CD14-positive monocyte (primary cell): Measurements from ENCODE around the gene LDLRAP1. TPM values are rescaled to one million over a fixed set of nuclear protein-coding genes. Genes with fewer than 3 reads are reported as not detected.

Experiments used
- DNase-seq, 3 donors: peaks; one replicate each; pipeline ENCODE4 v3.0.0-alpha.2; 2011 to 2022
- H2AFZ ChIP-seq: 2 replicates; pipeline ENCODE4 v1.6.0; 2012; ENCODE audit warnings: mild to moderate bottlenecking, low read depth, low read length, inconsistent platforms; ENCODE audit not compliant: insufficient read depth, poor library complexity, severe bottlenecking
- H3K27ac ChIP-seq, 2 donors: 1 replicate in 1 of 2; 2 replicates in 1 of 2; pipeline ENCODE4 v1.5.1; 2012 to 2013; ENCODE audit warnings: low read length in 2 of 2, control low read depth in 1 of 2, inconsistent platforms in 1 of 2, low read depth in 1 of 2, mild to moderate bottlenecking in 1 of 2
- H3K27me3 ChIP-seq, 2 donors: one replicate each; pipeline versions ENCODE4 v1.6.0 to v1.6.1; 2011 to 2013; ENCODE audit warnings: low read length in 2 of 2; ENCODE audit not compliant: control insufficient read depth in 2 of 2, insufficient read depth in 2 of 2
- H3K36me3 ChIP-seq, 2 donors: replicated peaks in 1 of 2; 1 replicate in 1 of 2; 2 replicates in 1 of 2; pipeline versions ENCODE4 v1.5.1 to v1.6.1; 2012 to 2013; ENCODE audit warnings: low read length in 2 of 2, control low read depth in 1 of 2, inconsistent platforms in 1 of 2, mild to moderate bottlenecking in 1 of 2; ENCODE audit not compliant: insufficient read depth in 2 of 2, control insufficient read depth in 1 of 2
- H3K4me1 ChIP-seq, 2 donors: 1 replicate in 1 of 2; 2 replicates in 1 of 2; pipeline versions ENCODE4 v1.5.1 to v1.6.1; 2012 to 2013; ENCODE audit warnings: low read length in 2 of 2, control low read depth in 1 of 2, inconsistent platforms in 1 of 2, mild to moderate bottlenecking in 1 of 2, moderate library complexity in 1 of 2; ENCODE audit not compliant: insufficient read depth in 2 of 2, control insufficient read depth in 1 of 2
- H3K4me2 ChIP-seq: replicated peaks from 2 replicates; pipeline ENCODE3; 2012; ENCODE audit warnings: low read length, moderate library complexity, mild to moderate bottlenecking; ENCODE audit not compliant: poor library complexity, severe bottlenecking; ENCODE audit errors: extremely low read depth
- H3K4me3 ChIP-seq, 3 experiments: fragments of 200-600 bp in 1 of 3; sonication (generic) in 1 of 3; replicated peaks in 1 of 3; 1 replicate in 2 of 3; 2 replicates in 1 of 3; pipeline ENCODE4 v1.5.1; 2011 to 2013; ENCODE audit warnings: low read length in 3 of 3, mild to moderate bottlenecking in 3 of 3, control low read depth in 2 of 3, low read depth in 2 of 3, inconsistent platforms in 1 of 3, moderate library complexity in 1 of 3
- H3K79me2 ChIP-seq: 2 replicates; pipeline ENCODE4 v1.6.0; 2012; ENCODE audit warnings: mild to moderate bottlenecking, control low read depth, inconsistent platforms, low read length, moderate library complexity; ENCODE audit not compliant: insufficient read depth
- H3K9ac ChIP-seq: 2 replicates; pipeline ENCODE4 v1.6.0; 2017; ENCODE audit warnings: low read length, mild to moderate bottlenecking; ENCODE audit not compliant: insufficient read depth, poor library complexity, severe bottlenecking
- H3K9me3 ChIP-seq, 2 donors: replicated peaks in 1 of 2; 1 replicate in 1 of 2; 2 replicates in 1 of 2; pipeline versions ENCODE4 v1.5.1 to v1.6.1; 2012 to 2013; ENCODE audit warnings: low read length in 2 of 2, control low read depth in 1 of 2; ENCODE audit not compliant: control insufficient read depth in 1 of 2, insufficient read depth in 1 of 2
- H4K20me1 ChIP-seq: 2 replicates; pipeline ENCODE4 v1.6.0; 2012; ENCODE audit warnings: mild to moderate bottlenecking, low read length, control low read depth, moderate library complexity; ENCODE audit not compliant: insufficient read depth
- H3K27ac Mint-ChIP-seq, 7 donors: one replicate each; pipeline ENCODE4 v1.8.0; 2020; ENCODE audit warnings: mild to moderate bottlenecking in 7 of 7, mixed read lengths in 7 of 7, moderate library complexity in 6 of 7, inconsistent platforms in 2 of 7
- H3K27me3 Mint-ChIP-seq, 3 donors: one replicate each; pipeline ENCODE4 v1.8.0; 2021 to 2022; ENCODE audit warnings: low read depth in 3 of 3, mild to moderate bottlenecking in 3 of 3, mixed read lengths in 3 of 3, moderate library complexity in 3 of 3, inconsistent platforms in 1 of 3
- H3K36me3 Mint-ChIP-seq, 2 donors: one replicate each; pipeline ENCODE4 v1.8.0; 2020; ENCODE audit warnings: mixed read lengths in 2 of 2, inconsistent platforms in 1 of 2, mild to moderate bottlenecking in 1 of 2
- H3K4me1 Mint-ChIP-seq: one replicate; pipeline ENCODE4 v1.8.0; 2020; ENCODE audit warnings: mild to moderate bottlenecking, mixed read lengths
- H3K4me3 Mint-ChIP-seq, 2 donors: one replicate each; pipeline ENCODE4 v1.8.0; 2020; ENCODE audit warnings: mild to moderate bottlenecking in 2 of 2, mixed read lengths in 2 of 2, moderate library complexity in 1 of 2
- H3K9me3 Mint-ChIP-seq, 7 donors: one replicate each; pipeline ENCODE4 v1.8.0; 2020 to 2022; ENCODE audit warnings: mixed read lengths in 7 of 7, mild to moderate bottlenecking in 6 of 7, moderate library complexity in 6 of 7, inconsistent platforms in 2 of 7
- WGBS: methylation state at CpG from one replicate; pipeline ENCODE4 v1.1.5; 2013; ENCODE audit warnings: missing lambda C conversion rate; ENCODE audit not compliant: insufficient coverage; 5-methylcytosine and 5-hydroxymethylcytosine counted together
- intact Hi-C, 2 donors: fragments of 100-400 bp; cut with micrococcal nuclease; formaldehyde crosslinking; loops; one replicate each; pipeline versions ENCODE4 v1.15.0 to v1.15.1; 2023
- polyA plus RNA-seq, 3 donors: library from polyadenylated mRNA; depleted of rRNA in 1 of 3; unstranded in 2 of 3; stranded (reverse) in 1 of 3; fragments of 300-500 nt in 2 of 3; fragments of >200 nt in 1 of 3; fragmentation: Illumina TruSeq in 2 of 3; gene quantifications; 1 replicate in 2 of 3; 2 replicates in 1 of 3; pipeline ENCODE4 v1.2.3, GENCODE V29; 2012 to 2021
- TF ChIP-seq, protein P1 (sequence below): fragments of 200-600 bp; IDR thresholded peaks from one replicate; pipeline ENCODE4 v1.8.0; 2022; ENCODE audit warnings: antibody characterized with exemption, mild to moderate bottlenecking

Gene LDLRAP1
- polyA plus RNA-seq, 3 donors, result 12.8 to 18.5 (median 14.6) TPM

DNA sequence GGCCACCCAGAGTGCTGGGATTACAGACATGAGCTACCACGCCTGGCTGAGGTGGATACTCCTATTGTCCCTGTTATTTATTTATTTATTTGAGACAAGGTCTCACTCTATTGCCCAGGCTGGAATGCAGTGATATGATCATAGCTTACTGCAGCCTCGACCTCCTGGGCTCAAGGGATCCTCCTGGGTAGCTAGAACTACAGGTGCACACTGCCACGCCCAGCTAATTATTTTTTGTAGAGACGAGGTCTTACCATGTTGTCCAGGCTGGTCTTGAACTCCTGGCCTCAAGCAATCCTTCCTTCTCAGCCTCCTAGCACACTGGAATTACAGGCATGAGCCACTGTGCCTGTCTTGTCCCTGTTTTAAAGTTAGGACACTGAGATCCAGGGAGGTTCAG lies 5.2 kb downstream of the LDLRAP1 start:
- peaks cover 0 to 2% (median 0%) of the 10 kb centered on the region in 7 donors for H3K9me3 Mint-ChIP-seq

DNA sequence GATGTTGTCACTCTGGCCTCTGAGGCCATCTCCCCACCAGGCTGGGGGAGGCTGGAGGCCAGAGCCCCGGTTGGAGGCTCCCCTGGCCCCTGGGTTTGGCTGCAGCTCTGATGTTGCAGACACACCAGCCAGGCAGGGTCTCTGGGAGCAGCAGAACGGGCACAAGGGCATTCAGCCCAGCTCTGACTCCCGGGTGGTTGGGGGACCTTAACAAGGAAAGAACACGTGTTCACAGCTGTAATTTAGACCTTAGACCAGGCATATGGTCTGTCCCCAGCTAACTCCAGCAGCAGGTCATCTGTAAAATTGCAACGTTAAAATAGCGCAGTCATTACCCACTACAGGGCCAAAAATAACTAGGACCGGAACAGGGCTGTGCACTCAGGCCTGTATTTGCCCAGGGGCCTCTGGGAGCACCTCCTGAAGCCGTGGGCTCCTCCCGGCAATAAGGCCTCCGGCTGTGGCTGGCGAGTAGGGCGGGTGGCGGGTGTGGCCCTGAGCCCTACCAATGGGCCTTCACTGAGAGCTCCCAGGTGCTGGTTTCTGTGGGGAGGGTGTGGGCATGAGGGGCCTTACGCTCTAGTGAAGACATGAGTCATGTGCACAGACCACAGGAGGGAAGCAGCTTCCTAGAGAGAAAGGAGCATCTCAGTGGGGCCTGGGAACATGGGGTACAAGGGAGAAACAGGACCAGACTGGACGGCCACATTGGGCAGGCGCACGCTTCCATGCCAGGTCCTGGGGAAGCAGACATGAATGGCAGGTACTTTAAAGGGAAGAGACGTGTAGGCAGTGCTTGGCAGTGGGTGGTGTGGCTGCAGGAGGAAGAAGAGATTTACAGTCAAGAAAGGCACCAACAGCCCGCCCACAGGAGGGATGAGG lies 6.1 kb downstream of the LDLRAP1 start:
- Mint-ChIP-seq H3K36me3 (peaks cover 14 to 16% of the 10 kb centered on the region in 2 donors), H3K4me3 (peak overlapping the region; percentile 61 to 83), H3K27ac (peak overlapping the region; percentile 67 to 95 (median 91)), H3K27me3 (peaks cover 3 to 6% (median 4%) of the 10 kb centered on the region in 3 donors), H3K9me3 (peaks cover 0 to 2% (median 0%) of the 10 kb centered on the region in 7 donors), H3K4me1 (peaks cover 89% of the 10 kb centered on the region)
- Histone ChIP-seq H3K36me3 (peaks cover 0 to 5% of the 10 kb centered on the region in 2 donors), H3K4me3 (peak overlapping the region in 1 of 3 experiments; percentile 46), H3K27ac (peak overlapping the region; percentile 55 to 58), H4K20me1 (peaks cover 54% of the 10 kb centered on the region), H3K9me3 (no peaks in the 10 kb centered on the region), H3K4me2 (peak overlapping the region; percentile 55), H3K9ac (peak overlapping the region; percentile 23), H3K4me1 (peaks cover 51 to 66% of the 10 kb centered on the region in 2 donors), H3K27me3 (no peaks in the 10 kb centered on the region), H2AFZ (peak overlapping the region; percentile 60), H3K79me2 (peaks cover 57% of the 10 kb centered on the region)
- TF ChIP-seq, protein P1, sequence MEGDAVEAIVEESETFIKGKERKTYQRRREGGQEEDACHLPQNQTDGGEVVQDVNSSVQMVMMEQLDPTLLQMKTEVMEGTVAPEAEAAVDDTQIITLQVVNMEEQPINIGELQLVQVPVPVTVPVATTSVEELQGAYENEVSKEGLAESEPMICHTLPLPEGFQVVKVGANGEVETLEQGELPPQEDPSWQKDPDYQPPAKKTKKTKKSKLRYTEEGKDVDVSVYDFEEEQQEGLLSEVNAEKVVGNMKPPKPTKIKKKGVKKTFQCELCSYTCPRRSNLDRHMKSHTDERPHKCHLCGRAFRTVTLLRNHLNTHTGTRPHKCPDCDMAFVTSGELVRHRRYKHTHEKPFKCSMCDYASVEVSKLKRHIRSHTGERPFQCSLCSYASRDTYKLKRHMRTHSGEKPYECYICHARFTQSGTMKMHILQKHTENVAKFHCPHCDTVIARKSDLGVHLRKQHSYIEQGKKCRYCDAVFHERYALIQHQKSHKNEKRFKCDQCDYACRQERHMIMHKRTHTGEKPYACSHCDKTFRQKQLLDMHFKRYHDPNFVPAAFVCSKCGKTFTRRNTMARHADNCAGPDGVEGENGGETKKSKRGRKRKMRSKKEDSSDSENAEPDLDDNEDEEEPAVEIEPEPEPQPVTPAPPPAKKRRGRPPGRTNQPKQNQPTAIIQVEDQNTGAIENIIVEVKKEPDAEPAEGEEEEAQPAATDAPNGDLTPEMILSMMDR, result no peak
- 1% methylated on average over 18 of the region's 19 CpGs for WGBS
- peak; percentile 53 to 71 (median 63) for DNase-seq
- intact Hi-C loops, result loop anchor here in 1 of 2 donors (10.0 kb wide), 1 partner anchor 65 kb away; the partner anchor contains the start of gene MAN1C1

More for the DNA sequence above, 5.2 kb downstream of the LDLRAP1 start:
- intact Hi-C loops, result loop anchor here in 1 of 2 donors (10.0 kb wide), 1 partner anchor 66 kb away; the partner anchor contains the start of gene MAN1C1
- Histone ChIP-seq H2AFZ (no peak overlapping the region), H3K36me3 (no peaks in the 10 kb centered on the region), H3K9me3 (no peaks in the 10 kb centered on the region), H3K27ac (peak overlapping the region in 1 of 2 donors; percentile 58), H3K4me1 (peaks cover 55 to 68% of the 10 kb centered on the region in 2 donors), H4K20me1 (peaks cover 45% of the 10 kb centered on the region), H3K4me3 (no peak overlapping the region), H3K4me2 (no peak overlapping the region), H3K27me3 (no peaks in the 10 kb centered on the region), H3K79me2 (peaks cover 61% of the 10 kb centered on the region), H3K9ac (no peak overlapping the region)
- no peak for DNase-seq
- 67% methylated on average over 3 of the region's 4 CpGs for WGBS
- H3K27me3 Mint-ChIP-seq, result peaks cover 3 to 6% (median 5%) of the 10 kb centered on the region in 3 donors
- H3K36me3 Mint-ChIP-seq, result peaks cover 8 to 11% of the 10 kb centered on the region in 2 donors
- peaks cover 85% of the 10 kb centered on the region for H3K4me1 Mint-ChIP-seq
- TF ChIP-seq, protein P1, result no peak
- peak overlapping the region in 2 of 7 donors; percentile 25 to 46 for H3K27ac Mint-ChIP-seq
- no peak overlapping the region for H3K4me3 Mint-ChIP-seq
